HCT116 (cell line): ENCODE measurements around the gene UBE2H. TPM values are rescaled to one million over a fixed set of nuclear protein-coding genes. Genes with fewer than 3 reads are reported as not detected.

Source experiments
- ATAC-seq: fragments of 200-7000 bp; cut with Tn5 transposase; 2 replicates; pipeline ENCODE4 v1.9.1; 2020; ENCODE audit warnings: mild to moderate bottlenecking, moderate library complexity
- BruUV-seq: library from RNA; stranded (reverse); fragments of 400-500 nt; replicated peaks from 2 replicates; lab custom pipeline; 2021; lab: Mats Ljungman, UMichigan
- CTCF ChIA-PET: fragments of 300-600 bp; sonication (Branson Sonifier 250); formaldehyde crosslinking; loops from one replicate; lab custom pipeline; 2021; ENCODE audit warnings: antibody characterized with exemption; lab: Charles Lee
- POLR2A ChIA-PET: fragments of 300-600, 350-600 bp; sonication (Branson Sonifier 250); formaldehyde crosslinking; loops from one replicate; lab custom pipeline; 2021; ENCODE audit warnings: antibody characterized with exemption; lab: Charles Lee
- RAD21 ChIA-PET, 2 experiments: fragments of 300-600 bp; sonication (Branson Sonifier 250); formaldehyde crosslinking; loops; one replicate each; lab custom pipeline; 2023; ENCODE audit warnings: low total read pairs in 2 of 2; ENCODE audit not compliant: uncharacterized antibody in 2 of 2, unreplicated experiment in 2 of 2, low non-redundant PET in 1 of 2; lab: Charles Lee
- DNase-seq: peaks from one replicate; pipeline ENCODE4 v3.0.0-alpha.2; 2010; ENCODE audit warnings: low read depth, low spot score
- H2AFZ ChIP-seq: fragments of 200-600 bp; shearing (Covaris generic), sonication (generic); 2 replicates; pipeline ENCODE4 v1.6.1; 2017; ENCODE audit warnings: low read depth, mixed run types, mixed read lengths, antibody characterized with exemption, low read length; ENCODE audit not compliant: poor library complexity, severe bottlenecking
- H3K27ac ChIP-seq: 2 replicates; pipeline ENCODE4 v1.5.1; 2012; ENCODE audit warnings: low read depth, low read length
- H3K27me3 ChIP-seq: fragments of 200-600 bp; sonication (generic); 2 replicates; pipeline ENCODE4 v1.6.1; 2016; ENCODE audit warnings: mixed run types, low read length, mixed read lengths; ENCODE audit not compliant: insufficient read depth
- H3K36me3 ChIP-seq, 2 experiments: fragments of 200-500 bp in 1 of 2; fragments of 200-600 bp in 1 of 2; sonication (Bioruptor generic) in 1 of 2; sonication (generic) in 1 of 2; 2 replicates each; pipeline versions ENCODE4 v1.5.1 to v1.6.1; 2014 to 2016; ENCODE audit warnings: low read length in 2 of 2, inconsistent platforms in 1 of 2, mixed read lengths in 1 of 2, mixed run types in 1 of 2; ENCODE audit not compliant: insufficient read depth in 2 of 2, control insufficient read depth in 1 of 2
- H3K4me1 ChIP-seq, 2 experiments: fragments of 200-600 bp in 1 of 2; sonication (generic) in 1 of 2; 2 replicates each; pipeline versions ENCODE4 v1.5.1 to v1.6.1; 2012 to 2017; ENCODE audit warnings: low read length in 2 of 2, inconsistent platforms in 1 of 2, mild to moderate bottlenecking in 1 of 2, mixed read lengths in 1 of 2, mixed run types in 1 of 2, moderate library complexity in 1 of 2; ENCODE audit not compliant: insufficient read depth in 2 of 2, control insufficient read depth in 1 of 2
- H3K4me2 ChIP-seq: fragments of 200-600 bp; sonication (generic); 2 replicates; pipeline ENCODE4 v1.6.1; 2017; ENCODE audit warnings: mixed run types, low read length, mixed read lengths
- H3K4me3 ChIP-seq, 2 experiments: fragments of 200-600 bp in 1 of 2; sonication (generic) in 1 of 2; replicated peaks in 1 of 2; 2 replicates each; pipeline ENCODE4 v1.5.1; 2011 to 2016; ENCODE audit warnings: low read length in 2 of 2, control low read depth in 1 of 2, low read depth in 1 of 2, mild to moderate bottlenecking in 1 of 2, mixed read lengths in 1 of 2, mixed run types in 1 of 2
- H3K79me2 ChIP-seq: fragments of 200-600 bp; sonication (generic); 2 replicates; pipeline ENCODE4 v1.6.1; 2017; ENCODE audit warnings: mild to moderate bottlenecking, mixed run types, low read length, moderate library complexity, mixed read lengths; ENCODE audit not compliant: insufficient read depth
- H3K9ac ChIP-seq: fragments of 200-600 bp; sonication (generic); 2 replicates; pipeline ENCODE4 v1.6.1; 2016; ENCODE audit warnings: low read length, mixed read lengths
- H3K9me2 ChIP-seq: fragments of 200-600 bp; sonication (generic), shearing (Covaris generic); 2 replicates; pipeline ENCODE4 v1.6.1; 2017; ENCODE audit warnings: mixed run types, mild to moderate bottlenecking, moderate library complexity; ENCODE audit not compliant: insufficient read depth
- H3K9me3 ChIP-seq, 2 experiments: fragments of 200-500 bp in 1 of 2; fragments of 200-600 bp in 1 of 2; sonication (Bioruptor generic) in 1 of 2; sonication (generic) in 1 of 2; 2 replicates each; pipeline ENCODE4 v1.6.1; 2014 to 2017; ENCODE audit warnings: low read length in 2 of 2, mixed read lengths in 2 of 2, inconsistent platforms in 1 of 2, low read depth in 1 of 2, mild to moderate bottlenecking in 1 of 2, mixed run types in 1 of 2, moderate library complexity in 1 of 2; ENCODE audit not compliant: control insufficient read depth in 1 of 2, insufficient read depth in 1 of 2
- H4K20me1 ChIP-seq: fragments of 200-600 bp; sonication (generic), shearing (Covaris generic); 2 replicates; pipeline ENCODE4 v1.6.1; 2017; ENCODE audit warnings: mixed run types, mild to moderate bottlenecking, moderate library complexity; ENCODE audit not compliant: insufficient read depth
- CBX3 ChIP-seq: IDR thresholded peaks from 2 replicates; pipeline ENCODE4 v1.6.1; 2012; ENCODE audit warnings: low read depth
- CTCF ChIP-seq, 3 experiments: fragments of 200-600 bp in 1 of 3; sonication (generic) in 1 of 3; IDR thresholded peaks in 2 of 3; conservative IDR thresholded peaks in 1 of 3; 2 replicates each; pipeline ENCODE4 v1.5.1; 2012 to 2017; ENCODE audit warnings: low read depth in 2 of 3, low read length in 2 of 3, antibody characterized with exemption in 1 of 3, borderline replicate concordance in 1 of 3, control low read depth in 1 of 3, mild to moderate bottlenecking in 1 of 3, mixed read lengths in 1 of 3, mixed run types in 1 of 3, moderate library complexity in 1 of 3; ENCODE audit not compliant: insufficient read depth in 1 of 3
- EGR1 ChIP-seq: IDR thresholded peaks from 2 replicates; pipeline ENCODE4 v1.6.1; 2012; ENCODE audit warnings: low read depth
- ELF1 ChIP-seq: IDR thresholded peaks from 2 replicates; pipeline ENCODE4 v1.6.1; 2012; ENCODE audit warnings: low read depth, borderline replicate concordance
- EZH2 ChIP-seq: fragments of 200-600 bp; sonication (generic); IDR thresholded peaks from 2 replicates; pipeline ENCODE4 v1.6.1; 2017; ENCODE audit warnings: antibody characterized with exemption, mixed run types
- EZH2phosphoT487 ChIP-seq: fragments of 200-600 bp; IDR thresholded peaks from 2 replicates; pipeline ENCODE4 v1.6.1; 2018; ENCODE audit warnings: antibody characterized with exemption, borderline replicate concordance
- FOSL1 ChIP-seq: IDR thresholded peaks from 2 replicates; pipeline ENCODE4 v1.6.1; 2012; ENCODE audit warnings: low read depth
- JUND ChIP-seq: IDR thresholded peaks from 2 replicates; pipeline ENCODE4 v1.6.1; 2012
- POLR2A ChIP-seq: IDR thresholded peaks from 2 replicates; pipeline ENCODE4 v1.7.0; 2011; ENCODE audit warnings: borderline replicate concordance; ENCODE audit not compliant: insufficient read depth, insufficient read length; ENCODE audit errors: extremely low read depth
- POLR2AphosphoS5 ChIP-seq: IDR thresholded peaks from 2 replicates; pipeline ENCODE4 v1.6.1; 2011; ENCODE audit warnings: mild to moderate bottlenecking, low read depth, low read length, moderate library complexity
- RAD21 ChIP-seq: IDR thresholded peaks from 2 replicates; pipeline ENCODE4 v1.6.1; 2012; ENCODE audit warnings: low read depth, mild to moderate bottlenecking
- SIN3A ChIP-seq: IDR thresholded peaks from 2 replicates; pipeline ENCODE4 v1.6.1; 2012; ENCODE audit warnings: low read depth
- SP1 ChIP-seq: IDR thresholded peaks from 2 replicates; pipeline ENCODE4 v1.6.1; 2012; ENCODE audit warnings: low read depth
- ZFX ChIP-seq: fragments of 450-650 bp; IDR thresholded peaks from 2 replicates; pipeline ENCODE4 v1.6.1; 2017
- ZNF274 ChIP-seq: fragments of 200-500 bp; sonication (Bioruptor generic); IDR thresholded peaks from 2 replicates; pipeline ENCODE4 v1.6.1; 2014; ENCODE audit warnings: mild to moderate bottlenecking, low read depth, low read length, inconsistent platforms
- intact Hi-C: fragments of 100-400 bp; cut with micrococcal nuclease; formaldehyde crosslinking; loops from 2 replicates; pipeline ENCODE4 v1.10.0; 2022
- total RNA-seq: library from RNA; stranded (reverse); gene quantifications from one replicate; pipeline ENCODE4 v1.2.1, GENCODE V29; 2021; ENCODE audit not compliant: unreplicated experiment
- TF ChIP-seq, protein P1 (sequence below): IDR thresholded peaks from 2 replicates; pipeline ENCODE4 v1.6.1; 2012
- TF ChIP-seq, protein P2 (sequence below): IDR thresholded peaks from 2 replicates; pipeline ENCODE4 v1.6.1; 2012; ENCODE audit warnings: low read depth

UBE2H gene
- total RNA-seq, 1 experiment from 2014 or later = 117 TPM

GRCh38 chr7:129864042-129864441 is 88.7 kb downstream of the UBE2H start:
- POLR2A ChIA-PET = no interaction called here
- TF ChIP-seq ELF1 (no peak), ZNF274 (no peak), CBX3 (no peak), EGR1 (0 out of 2 replicates have a peak, but pooled peaks have one; percentile 18), SP1 (no peak), EZH2phosphoT487 (no peak)
- Histone ChIP-seq H3K79me2 (peaks cover 80% of the 10 kb centered on the region), H3K9me2 (no peaks in the 10 kb centered on the region), H4K20me1 (no peaks in the 10 kb centered on the region), H3K9ac (no peak overlapping the region), H2AFZ (no peak overlapping the region), H3K36me3 (no peaks in the 10 kb centered on the region), H3K4me2 (no peak overlapping the region), H3K4me3 (no peak overlapping the region), H3K27me3 (no peaks in the 10 kb centered on the region), H3K4me1 (peaks cover 72 to 73% of the 10 kb centered on the region in 2 experiments), H3K27ac (peak overlapping the region; percentile 40; the same call in 1 of the 2 replicates), H3K9me3 (no peaks in the 10 kb centered on the region)
- RAD21 ChIA-PET = no interaction called here
- CTCF ChIA-PET = no interaction called here
- ATAC-seq (no peak), DNase-seq (no peak)
- no TSS peak for BruUV-seq
- intact Hi-C loops = no loop called here

GRCh38 chr7:129862682-129863081 is 90.1 kb downstream of the UBE2H start:
- DNase-seq = no peak
- Histone ChIP-seq H3K4me3 (no peak overlapping the region), H3K9me2 (no peaks in the 10 kb centered on the region), H2AFZ (no peak overlapping the region), H3K9ac (no peak overlapping the region), H4K20me1 (no peaks in the 10 kb centered on the region), H3K4me2 (no peak overlapping the region), H3K79me2 (peaks cover 81% of the 10 kb centered on the region), H3K27me3 (no peaks in the 10 kb centered on the region), H3K4me1 (peaks cover 86% of the 10 kb centered on the region in 2 experiments), H3K9me3 (no peaks in the 10 kb centered on the region), H3K27ac (peak overlapping the region; percentile 40; the same call in 1 of the 2 replicates), H3K36me3 (no peaks in the 10 kb centered on the region)
- ChIA-PET RAD21 (no interaction called here), CTCF (interaction anchor here (0.7 kb wide), 1 partner anchor 33 kb away, joined by 3 read pairs; no protein-coding TSS in a partner anchor), POLR2A (no interaction called here)
- no peak for ATAC-seq
- intact Hi-C loops = no loop called here
- no TSS peak for BruUV-seq
- TF ChIP-seq EZH2phosphoT487 = no peak
- no peak for TF ChIP-seq JUND
- no peak for TF ChIP-seq SIN3A
- TF ChIP-seq CBX3 = no peak
- TF ChIP-seq, protein P1, sequence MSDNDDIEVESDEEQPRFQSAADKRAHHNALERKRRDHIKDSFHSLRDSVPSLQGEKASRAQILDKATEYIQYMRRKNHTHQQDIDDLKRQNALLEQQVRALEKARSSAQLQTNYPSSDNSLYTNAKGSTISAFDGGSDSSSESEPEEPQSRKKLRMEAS = no peak
- no peak for TF ChIP-seq EGR1
- TF ChIP-seq FOSL1 = no peak
- TF ChIP-seq POLR2A = no peak
- TF ChIP-seq, protein P2, sequence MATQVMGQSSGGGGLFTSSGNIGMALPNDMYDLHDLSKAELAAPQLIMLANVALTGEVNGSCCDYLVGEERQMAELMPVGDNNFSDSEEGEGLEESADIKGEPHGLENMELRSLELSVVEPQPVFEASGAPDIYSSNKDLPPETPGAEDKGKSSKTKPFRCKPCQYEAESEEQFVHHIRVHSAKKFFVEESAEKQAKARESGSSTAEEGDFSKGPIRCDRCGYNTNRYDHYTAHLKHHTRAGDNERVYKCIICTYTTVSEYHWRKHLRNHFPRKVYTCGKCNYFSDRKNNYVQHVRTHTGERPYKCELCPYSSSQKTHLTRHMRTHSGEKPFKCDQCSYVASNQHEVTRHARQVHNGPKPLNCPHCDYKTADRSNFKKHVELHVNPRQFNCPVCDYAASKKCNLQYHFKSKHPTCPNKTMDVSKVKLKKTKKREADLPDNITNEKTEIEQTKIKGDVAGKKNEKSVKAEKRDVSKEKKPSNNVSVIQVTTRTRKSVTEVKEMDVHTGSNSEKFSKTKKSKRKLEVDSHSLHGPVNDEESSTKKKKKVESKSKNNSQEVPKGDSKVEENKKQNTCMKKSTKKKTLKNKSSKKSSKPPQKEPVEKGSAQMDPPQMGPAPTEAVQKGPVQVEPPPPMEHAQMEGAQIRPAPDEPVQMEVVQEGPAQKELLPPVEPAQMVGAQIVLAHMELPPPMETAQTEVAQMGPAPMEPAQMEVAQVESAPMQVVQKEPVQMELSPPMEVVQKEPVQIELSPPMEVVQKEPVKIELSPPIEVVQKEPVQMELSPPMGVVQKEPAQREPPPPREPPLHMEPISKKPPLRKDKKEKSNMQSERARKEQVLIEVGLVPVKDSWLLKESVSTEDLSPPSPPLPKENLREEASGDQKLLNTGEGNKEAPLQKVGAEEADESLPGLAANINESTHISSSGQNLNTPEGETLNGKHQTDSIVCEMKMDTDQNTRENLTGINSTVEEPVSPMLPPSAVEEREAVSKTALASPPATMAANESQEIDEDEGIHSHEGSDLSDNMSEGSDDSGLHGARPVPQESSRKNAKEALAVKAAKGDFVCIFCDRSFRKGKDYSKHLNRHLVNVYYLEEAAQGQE = no peak
- no peak for TF ChIP-seq POLR2AphosphoS5
- TF ChIP-seq RAD21 = no peak
- no peak for TF ChIP-seq CTCF (IDR thresholded peaks at IDR 0.05 in 2 of 3, conservative IDR thresholded peaks at IDR 0.05 in 1 of 3; ENCODE audit: borderline replicate concordance in 1 of 3, insufficient read depth in 1 of 3, low read depth in 2 of 3, low read length in 2 of 3)
- no peak for TF ChIP-seq ELF1
- TF ChIP-seq EZH2 = no peak
- TF ChIP-seq ZFX = no peak
- TF ChIP-seq SP1 = no peak
